ENCODE measurements around the gene CYP3A4.

GRCh38 chr7:99730992-99731391 lies 53.0 kb downstream of the CYP3A4 start:
- TF ChIP-seq CTCF (IDR thresholded peaks at IDR 0.05) (no peak), POLR2A (IDR thresholded peaks at IDR 0.05) (no peak), EP300 (IDR thresholded peaks at IDR 0.05; ENCODE audit: low read depth) (no peak), POLR2AphosphoS5 (IDR thresholded peaks at IDR 0.05) (no peak)

All from transverse colon (tissue), 4 donors.